Astrocyte (in vitro differentiated cells and primary cell): ENCODE measurements around the gene CASP12.

Experiments
- CTCF ChIP-seq: IDR thresholded peaks from 2 replicates; pipeline ENCODE4 v1.5.1; 2011; ENCODE audit warnings: low read depth, mild to moderate bottlenecking, inconsistent platforms, low read length, moderate library complexity; ENCODE audit not compliant: insufficient read depth
- EZH2 ChIP-seq: IDR thresholded peaks from 2 replicates; pipeline ENCODE4 v1.6.1; 2012; ENCODE audit warnings: mild to moderate bottlenecking, low read length, inconsistent platforms; ENCODE audit not compliant: insufficient read depth

- TF ChIP-seq EZH2 (no peak), CTCF (no peak)
Measured at GRCh38 chr11:104895634-104896033, 2.6 kb downstream of the CASP12 start.
